H9 (cell line): ENCODE results near the gene NPC1L1. TPM values are rescaled to one million over a fixed set of nuclear protein-coding genes. Genes with fewer than 3 reads are reported as not detected.

ENCODE experiments used
- DNase-seq: peaks from one replicate; pipeline ENCODE4 v3.0.0-alpha.2; 2017
- H2AFZ ChIP-seq: one replicate; pipeline ENCODE4 v1.6.1; 2013; ENCODE audit warnings: mild to moderate bottlenecking, low read length, control low read depth, moderate library complexity
- H2AK5ac ChIP-seq: 2 replicates; pipeline ENCODE4 v1.6.1; 2013; ENCODE audit warnings: low read length, control low read depth, mixed read lengths; ENCODE audit not compliant: insufficient read length
- H2BK120ac ChIP-seq: one replicate; pipeline ENCODE4 v1.6.1; 2013; ENCODE audit warnings: low read depth, mild to moderate bottlenecking, low read length, control low read depth, inconsistent platforms; ENCODE audit not compliant: poor library complexity, severe bottlenecking
- H2BK12ac ChIP-seq: 2 replicates; pipeline ENCODE4 v1.6.1; 2013; ENCODE audit warnings: low read length, control low read depth, mixed read lengths, low read depth; ENCODE audit not compliant: insufficient read length
- H2BK15ac ChIP-seq: 2 replicates; pipeline ENCODE4 v1.6.1; 2013; ENCODE audit warnings: low read depth, low read length, control low read depth
- H2BK20ac ChIP-seq: one replicate; pipeline ENCODE4 v1.6.1; 2013; ENCODE audit warnings: low read depth, mild to moderate bottlenecking, low read length, control low read depth, inconsistent platforms; ENCODE audit not compliant: poor library complexity, severe bottlenecking
- H2BK5ac ChIP-seq: 2 replicates; pipeline ENCODE4 v1.6.1; 2013; ENCODE audit warnings: low read length, control low read depth, mixed read lengths; ENCODE audit not compliant: insufficient read length
- H3K14ac ChIP-seq: 2 replicates; pipeline ENCODE4 v1.6.1; 2013; ENCODE audit warnings: low read length, control low read depth; ENCODE audit not compliant: insufficient read depth
- H3K18ac ChIP-seq: 2 replicates; pipeline ENCODE4 v1.6.1; 2013; ENCODE audit warnings: low read depth, mild to moderate bottlenecking, mixed read lengths, low read length, control low read depth; ENCODE audit not compliant: insufficient read length
- H3K23ac ChIP-seq: 2 replicates; pipeline ENCODE4 v1.6.1; 2013; ENCODE audit warnings: low read length, control low read depth, mixed read lengths, low read depth; ENCODE audit not compliant: insufficient read length
- H3K23me2 ChIP-seq: 2 replicates; pipeline ENCODE4 v1.6.1; 2013; ENCODE audit warnings: low read depth, mild to moderate bottlenecking, mixed read lengths, low read length, control low read depth; ENCODE audit not compliant: insufficient read length, poor library complexity, severe bottlenecking
- H3K27ac ChIP-seq: 2 replicates; pipeline ENCODE4 v1.5.1; 2013; ENCODE audit warnings: low read length, control low read depth, mixed read lengths, low read depth; ENCODE audit not compliant: insufficient read length
- H3K27me3 ChIP-seq: 2 replicates; pipeline ENCODE4 v1.6.1; 2013; ENCODE audit warnings: low read length, control low read depth, inconsistent platforms; ENCODE audit not compliant: insufficient read depth
- H3K4ac ChIP-seq: 2 replicates; pipeline ENCODE4 v1.6.1; 2013; ENCODE audit warnings: low read depth, mild to moderate bottlenecking, control low read depth, inconsistent platforms, low read length, moderate library complexity
- H3K4me1 ChIP-seq: 2 replicates; pipeline ENCODE4 v1.6.1; 2013; ENCODE audit warnings: low read length, control low read depth, inconsistent platforms; ENCODE audit not compliant: insufficient read depth
- H3K4me2 ChIP-seq: 2 replicates; pipeline ENCODE4 v1.6.1; 2013; ENCODE audit warnings: low read length, control low read depth, mixed read lengths; ENCODE audit not compliant: insufficient read length, insufficient read depth
- H3K56ac ChIP-seq: 2 replicates; pipeline ENCODE4 v1.6.1; 2013; ENCODE audit warnings: low read depth, mild to moderate bottlenecking, mixed read lengths, low read length, control low read depth; ENCODE audit not compliant: insufficient read length
- H3K79me1 ChIP-seq: 2 replicates; pipeline ENCODE4 v1.6.1; 2013; ENCODE audit warnings: low read depth, mild to moderate bottlenecking, moderate library complexity, low read length, control low read depth, inconsistent platforms; ENCODE audit not compliant: insufficient read depth, poor library complexity, severe bottlenecking
- H3K79me2 ChIP-seq: 2 replicates; pipeline ENCODE4 v1.6.1; 2013; ENCODE audit warnings: low read length, control low read depth, inconsistent platforms; ENCODE audit not compliant: insufficient read depth
- H3K9ac ChIP-seq: 2 replicates; pipeline ENCODE4 v1.6.1; 2013; ENCODE audit warnings: low read length, control low read depth, mixed read lengths; ENCODE audit not compliant: insufficient read length; ENCODE audit errors: extremely low read depth
- H3K9me3 ChIP-seq: one replicate; pipeline ENCODE4 v1.6.1; 2013; ENCODE audit warnings: low read depth, low read length, inconsistent platforms; ENCODE audit not compliant: control insufficient read depth
- H3T11ph ChIP-seq: one replicate; pipeline ENCODE4 v1.6.1; 2013; ENCODE audit warnings: mild to moderate bottlenecking, low read length, control low read depth, inconsistent platforms
- H4K20me1 ChIP-seq: one replicate; pipeline ENCODE4 v1.6.1; 2013; ENCODE audit not compliant: control insufficient read depth, insufficient read length, insufficient read depth
- H4K5ac ChIP-seq: 2 replicates; pipeline ENCODE4 v1.6.1; 2013; ENCODE audit warnings: low read depth, mild to moderate bottlenecking, mixed read lengths, low read length, control low read depth; ENCODE audit not compliant: insufficient read length
- H4K8ac ChIP-seq: replicated peaks from 2 replicates; pipeline ENCODE4 v1.6.1; 2013; ENCODE audit warnings: low read length, control low read depth, mixed read lengths, low read depth; ENCODE audit not compliant: insufficient read length
- H4K91ac ChIP-seq: 2 replicates; pipeline ENCODE4 v1.6.1; 2013; ENCODE audit warnings: low read depth, mild to moderate bottlenecking, moderate library complexity, mixed read lengths, low read length, control low read depth; ENCODE audit not compliant: insufficient read length
- H3K27ac Mint-ChIP-seq, 3 experiments: 2 replicates in 2 of 3; 3 replicates in 1 of 3; pipeline ENCODE4 v1.8.0; 2020 to 2021; ENCODE audit warnings: mixed read lengths in 3 of 3, mild to moderate bottlenecking in 1 of 3, moderate library complexity in 1 of 3
- H3K27me3 Mint-ChIP-seq: 2 replicates; pipeline ENCODE4 v1.8.0; 2021; ENCODE audit warnings: low read depth, mild to moderate bottlenecking, moderate library complexity, mixed read lengths
- H3K36me3 Mint-ChIP-seq, 3 experiments: 2 replicates in 2 of 3; 3 replicates in 1 of 3; pipeline ENCODE4 v1.8.0; 2020 to 2021; ENCODE audit warnings: low read depth in 3 of 3, mixed read lengths in 3 of 3; ENCODE audit not compliant: insufficient read depth in 1 of 3
- H3K4me1 Mint-ChIP-seq, 2 experiments: 2 replicates each; pipeline ENCODE4 v1.8.0; 2020; ENCODE audit warnings: mixed read lengths in 2 of 2
- H3K4me3 Mint-ChIP-seq, 2 experiments: 2 replicates in 1 of 2; 3 replicates in 1 of 2; pipeline ENCODE4 v1.8.0; 2020 to 2021; ENCODE audit warnings: mild to moderate bottlenecking in 2 of 2, mixed read lengths in 2 of 2, moderate library complexity in 1 of 2
- H3K9me3 Mint-ChIP-seq, 2 experiments: 2 replicates in 1 of 2; 3 replicates in 1 of 2; pipeline ENCODE4 v1.8.0; 2020; ENCODE audit warnings: mild to moderate bottlenecking in 2 of 2, mixed read lengths in 2 of 2, moderate library complexity in 1 of 2
- CTCF ChIP-seq: fragments of 200-600 bp; sonication (generic); conservative IDR thresholded peaks from 3 replicates; pipeline ENCODE4 v1.8.0; 2021; ENCODE audit warnings: antibody characterized with exemption, mild to moderate bottlenecking
- WGBS: extraction: QIAGEN DNeasy Blood & Tissue Kit; methylation state at CpG from one replicate; pipeline ENCODE4 v1.1.7; 2013; ENCODE audit warnings: missing lambda C conversion rate, low lambda C conversion rate, mixed read lengths; ENCODE audit not compliant: insufficient read length; ENCODE audit errors: extremely low coverage; 5-methylcytosine and 5-hydroxymethylcytosine counted together
- total RNA-seq: library from RNA; stranded (reverse); gene quantifications from 2 replicates; pipeline ENCODE4 v1.2.1, GENCODE V29; 2021

The NPC1L1 gene
- total RNA-seq, 1 experiment from 2014 or later = 0.11 TPM

GRCh38 chr7:44541876-44542610, 913 bp upstream of the NPC1L1 start:
- Histone ChIP-seq H4K5ac (no peak overlapping the region), H3K27ac (no peak overlapping the region), H3K23me2 (no peaks in the 10 kb centered on the region), H4K91ac (no peak overlapping the region), H2AFZ (no peak overlapping the region), H2BK5ac (no peak overlapping the region), H4K20me1 (no peaks in the 10 kb centered on the region), H2AK5ac (no peak overlapping the region), H4K8ac (no peak overlapping the region), H2BK12ac (no peak overlapping the region), H3K14ac (no peak overlapping the region; the same call in 1 of the 2 replicates), H2BK15ac (no peak overlapping the region), H3K9me3 (no peaks in the 10 kb centered on the region), H3K27me3 (no peaks in the 10 kb centered on the region), H3K9ac (no peak overlapping the region), H3K4ac (no peak overlapping the region), H3K4me1 (no peaks in the 10 kb centered on the region), H3K4me2 (no peak overlapping the region), H3T11ph (no peak overlapping the region), H3K18ac (no peak overlapping the region), H2BK120ac (no peak overlapping the region), H3K79me1 (no peaks in the 10 kb centered on the region), H3K79me2 (no peaks in the 10 kb centered on the region), H2BK20ac (no peak overlapping the region), H3K23ac (no peak overlapping the region), H3K56ac (no peak overlapping the region)
- Mint-ChIP-seq H3K4me3 (no peak overlapping the region), H3K4me1 (peaks cover 0 to 3% of the 10 kb centered on the region in 2 experiments; a peak in 2 of 4 replicates), H3K36me3 (no peaks in the 10 kb centered on the region; a peak in 1 of 7 replicates), H3K9me3 (no peaks in the 10 kb centered on the region), H3K27ac (no peak overlapping the region), H3K27me3 (peaks cover 2% of the 10 kb centered on the region; the same call in 1 of the 2 replicates)
- WGBS = no CpG with 5 or more reads among the region's 6 CpGs
- no peak for TF ChIP-seq CTCF
- DNase-seq = no peak
